Aorta (tissue), 5 donors: ENCODE results near the gene MYH4. TPM values are rescaled to one million over a fixed set of nuclear protein-coding genes. Genes with fewer than 3 reads are reported as not detected.

Experiments
- ATAC-seq: fragments of 200-7000 bp; cut with Tn5 transposase; one replicate; pipeline ENCODE4 v1.9.1; 2022; ENCODE audit warnings: moderate library complexity; ENCODE audit not compliant: low FRiP score
- DNase-seq, 2 donors: peaks; one replicate each; pipeline ENCODE4 v3.0.0-alpha.2; 2020
- H3K27ac ChIP-seq, 2 donors: one replicate each; pipeline ENCODE4 v1.5.1; 2013; ENCODE audit warnings: low read length in 2 of 2, mild to moderate bottlenecking in 2 of 2, moderate library complexity in 2 of 2, control low read depth in 1 of 2, inconsistent platforms in 1 of 2, low read depth in 1 of 2
- H3K27me3 ChIP-seq, 2 donors: one replicate each; pipeline ENCODE4 v1.6.1; 2013; ENCODE audit warnings: control low read depth in 1 of 2, low read length in 1 of 2, mild to moderate bottlenecking in 1 of 2, moderate library complexity in 1 of 2; ENCODE audit not compliant: insufficient read depth in 2 of 2, control insufficient read depth in 1 of 2
- H3K36me3 ChIP-seq, 2 donors: one replicate each; pipeline ENCODE4 v1.6.1; 2013; ENCODE audit warnings: control low read depth in 1 of 2, low read length in 1 of 2, mild to moderate bottlenecking in 1 of 2; ENCODE audit not compliant: insufficient read depth in 2 of 2, control insufficient read depth in 1 of 2
- H3K4me1 ChIP-seq, 2 donors: one replicate each; pipeline ENCODE4 v1.6.1; 2013; ENCODE audit warnings: low read length in 2 of 2, control low read depth in 1 of 2, mild to moderate bottlenecking in 1 of 2, moderate library complexity in 1 of 2; ENCODE audit not compliant: insufficient read depth in 2 of 2, control insufficient read depth in 1 of 2
- H3K4me3 ChIP-seq, 2 donors: one replicate each; pipeline ENCODE4 v1.5.1; 2013; ENCODE audit warnings: low read length in 2 of 2, control low read depth in 1 of 2, mild to moderate bottlenecking in 1 of 2
- H3K9me3 ChIP-seq: one replicate; pipeline ENCODE4 v1.6.1; 2013; ENCODE audit warnings: mild to moderate bottlenecking, low read length; ENCODE audit not compliant: control insufficient read depth
- WGBS, 2 donors: extraction: QIAGEN DNeasy Blood & Tissue Kit; methylation state at CpG; one replicate each; pipeline ENCODE4 v1.1.7; 2013; 5-methylcytosine and 5-hydroxymethylcytosine counted together
- intact Hi-C, 2 donors: fragments of 100-400 bp; cut with DNase I; formaldehyde crosslinking; loops; one replicate each; pipeline versions ENCODE4 v1.14.2 to v1.15.0; 2022
- polyA plus RNA-seq, 2 donors: library from polyadenylated mRNA; stranded (reverse); fragments of 200-250 nt; gene quantifications; one replicate each; pipeline ENCODE4 v1.2.3, GENCODE V29; 2013
- total RNA-seq, 2 donors: library from RNA; stranded (reverse); fragmentation: NEBNext Ultra II Directional; extraction: Animal tissue kit (Norgen Biotek cat#: 25700); gene quantifications; one replicate each; pipeline ENCODE4 v1.2.1, GENCODE V29; 2021
- donor health status: healthy with polysubstance abuse.
- donor health status: Bipolar disorder and iron deficiency.
- donor health status: DM: no; HTN: no; CAD: no.
- donor health status: DM: no; HTN: no; CAD: no.
- donor health status: DM: yes; HTN: yes; CAD: no.

Gene MYH4
- total and polyA plus RNA-seq, 4 donors = not detected

DNA sequence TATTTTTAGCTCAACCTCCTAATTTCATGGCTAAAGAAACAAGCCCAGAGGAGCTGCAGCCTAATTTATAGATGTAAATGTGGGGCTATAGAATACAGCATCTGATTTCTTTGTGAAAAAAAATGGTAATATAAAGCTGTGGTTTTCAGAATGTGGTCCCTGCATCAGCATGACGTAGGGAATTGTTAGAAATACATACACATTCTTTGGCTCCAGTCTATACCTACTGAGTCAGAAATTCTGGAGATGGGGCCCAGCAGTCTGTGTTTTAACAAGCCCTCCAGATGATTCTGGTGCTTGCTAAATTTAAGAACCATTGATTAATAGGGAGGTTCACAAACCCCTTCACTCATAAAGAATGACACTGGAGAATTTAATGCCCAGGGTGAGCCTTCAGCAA is 29.5 kb downstream of the MYH4 start:
- DNase-seq = no peak
- Histone ChIP-seq H3K27me3 (no peaks in the 10 kb centered on the region), H3K4me1 (no peaks in the 10 kb centered on the region), H3K36me3 (no peaks in the 10 kb centered on the region), H3K4me3 (no peak overlapping the region), H3K27ac (no peak overlapping the region), H3K9me3 (no peaks in the 10 kb centered on the region)
- intact Hi-C loops = no loop called here
- WGBS, 2 donors = 8 to 12% methylated on average over 1 of the region's 1 CpG
- no peak for ATAC-seq

DNA sequence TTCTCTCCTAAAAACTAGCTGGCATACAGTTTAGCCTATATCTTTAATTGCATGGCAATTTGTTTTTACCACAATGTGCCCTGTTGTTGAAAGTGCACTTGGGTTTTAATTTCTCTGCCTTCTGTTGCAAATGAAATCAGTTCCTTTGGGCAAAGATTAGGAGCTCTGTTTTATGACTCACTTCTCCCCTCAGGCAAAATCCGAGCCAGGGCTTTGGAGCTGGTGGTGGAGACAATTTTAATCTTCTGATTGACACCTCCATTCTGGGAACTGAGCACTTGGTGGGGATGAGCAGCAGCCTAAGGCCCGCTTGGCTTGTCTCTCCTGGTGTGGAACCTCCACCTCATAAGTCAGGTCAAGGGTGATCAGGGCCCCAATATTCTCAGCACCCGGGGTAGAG is 34.3 kb downstream of the MYH4 start:
- no peak for DNase-seq
- no peaks in the 10 kb centered on the region for H3K27me3 ChIP-seq
- 65% methylated on average over 3 of the region's 3 CpGs for WGBS, 2 donors
- no peaks in the 10 kb centered on the region for H3K36me3 ChIP-seq
- H3K27ac ChIP-seq = no peak overlapping the region
- intact Hi-C loops = no loop called here
- ATAC-seq = no peak
- H3K4me1 ChIP-seq = no peaks in the 10 kb centered on the region
- H3K9me3 ChIP-seq = no peaks in the 10 kb centered on the region
- no peak overlapping the region for H3K4me3 ChIP-seq

DNA sequence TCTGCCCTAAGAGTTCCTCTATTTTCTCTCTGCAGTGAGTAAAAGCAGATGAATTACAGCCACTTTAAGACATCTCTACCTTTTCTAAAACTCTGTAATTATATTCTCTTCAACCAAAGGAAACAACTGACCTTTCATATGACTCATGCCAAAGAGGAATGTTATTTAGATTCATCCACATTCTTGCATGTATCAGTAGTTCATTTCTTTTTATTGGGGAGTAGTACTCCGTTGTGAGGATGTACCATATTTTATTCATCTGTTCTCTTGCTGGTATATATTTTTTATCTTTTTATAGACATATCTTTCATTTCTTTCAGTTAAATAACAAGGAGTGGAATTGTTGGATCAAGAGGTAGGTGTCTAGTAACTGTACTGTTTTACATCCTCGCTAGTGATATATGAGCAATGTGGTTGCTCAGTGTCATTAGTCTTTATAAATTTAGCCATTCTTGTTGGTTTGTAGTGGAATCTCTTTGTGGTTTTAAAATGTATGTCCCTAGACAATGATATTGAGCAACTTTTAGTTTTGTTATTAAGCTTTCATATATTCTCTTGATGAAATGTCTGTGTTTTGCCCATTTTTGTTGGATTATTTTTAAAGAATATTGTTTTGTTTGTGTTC is 39.8 kb downstream of the MYH4 start:
- Histone ChIP-seq H3K36me3 (no peaks in the 10 kb centered on the region), H3K4me3 (no peak overlapping the region), H3K27ac (no peak overlapping the region), H3K4me1 (no peaks in the 10 kb centered on the region), H3K27me3 (no peaks in the 10 kb centered on the region), H3K9me3 (no peaks in the 10 kb centered on the region)
- intact Hi-C loops = no loop called here
- no peak for ATAC-seq
- 69 to 73% methylated on average over 2 of the region's 2 CpGs for WGBS, 2 donors
- no peak for DNase-seq

DNA sequence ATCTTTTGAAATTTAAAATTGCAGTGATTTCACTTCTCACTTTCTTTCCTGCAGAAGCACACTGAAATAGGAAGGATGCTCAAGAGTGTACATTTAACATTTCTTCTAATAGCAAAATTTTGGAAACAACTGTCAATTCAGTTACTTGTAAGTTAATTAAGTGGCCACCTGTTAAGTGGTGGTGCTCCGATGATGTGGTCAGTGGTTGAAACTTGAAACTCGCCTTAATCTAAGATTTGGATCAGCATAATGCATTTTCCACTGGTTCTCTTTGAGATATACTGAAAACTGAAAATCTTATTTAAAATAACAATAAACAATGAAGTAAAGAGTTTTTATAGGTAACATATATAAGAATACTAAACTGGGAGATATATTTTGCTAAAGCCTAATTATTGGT is 40.6 kb downstream of the MYH4 start:
- Histone ChIP-seq H3K27ac (no peak overlapping the region), H3K4me1 (no peaks in the 10 kb centered on the region), H3K27me3 (no peaks in the 10 kb centered on the region), H3K4me3 (no peak overlapping the region), H3K36me3 (no peaks in the 10 kb centered on the region), H3K9me3 (no peaks in the 10 kb centered on the region)
- intact Hi-C loops = no loop called here
- DNase-seq (no peak), ATAC-seq (no peak)
- 83 to 85% methylated on average over 2 of the region's 2 CpGs for WGBS, 2 donors

DNA sequence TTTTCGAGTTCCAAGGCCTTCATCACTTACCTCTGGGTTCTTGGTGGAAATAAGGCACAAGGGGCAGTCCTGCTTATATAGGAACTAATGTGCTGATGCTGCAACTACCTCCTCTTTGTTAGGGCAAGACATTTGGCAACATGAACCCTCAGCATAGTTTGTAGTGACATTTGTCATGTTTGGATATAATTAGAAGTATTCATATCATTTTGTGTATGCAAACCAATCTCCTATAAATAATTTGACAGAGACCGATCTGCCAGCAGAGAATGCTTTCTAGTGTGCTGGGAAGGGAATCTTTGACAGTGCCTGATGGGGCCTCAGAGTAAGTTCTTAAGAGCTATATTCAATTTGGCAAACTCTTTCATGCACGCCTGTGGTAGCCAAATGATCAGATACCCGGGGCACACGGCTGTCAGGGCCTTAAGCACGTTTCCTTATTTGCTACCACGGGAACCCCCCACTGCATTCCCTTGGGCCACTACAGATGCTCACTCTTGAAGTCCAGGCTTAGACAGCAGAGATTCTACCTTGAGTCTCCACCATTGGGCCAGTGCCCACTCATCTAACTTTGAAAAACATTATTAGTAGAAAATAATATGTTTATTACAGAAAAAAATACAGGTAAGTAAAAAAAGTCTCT is 47.3 kb downstream of the MYH4 start, which contains the start of gene MYH8:
MYH8 (minus strand) TSS at position 51 of the 643 bp plus-strand sequence. CDS start 1,723 bp downstream, outside the sequence.
- intact Hi-C loops = no loop called here
- Histone ChIP-seq H3K27ac (no peak within 1 kb of the TSS), H3K36me3 (no peaks in the 10 kb centered on the region), H3K27me3 (no peaks in the 10 kb centered on the region), H3K4me1 (no peaks in the 10 kb centered on the region), H3K9me3 (peaks cover 1% of the 10 kb centered on the region), H3K4me3 (no peak within 1 kb of the TSS)
- WGBS, 2 donors = 66 to 72% methylated on average over 7 of the region's 7 CpGs
- ATAC-seq (no peak), DNase-seq (no peak)

DNA sequence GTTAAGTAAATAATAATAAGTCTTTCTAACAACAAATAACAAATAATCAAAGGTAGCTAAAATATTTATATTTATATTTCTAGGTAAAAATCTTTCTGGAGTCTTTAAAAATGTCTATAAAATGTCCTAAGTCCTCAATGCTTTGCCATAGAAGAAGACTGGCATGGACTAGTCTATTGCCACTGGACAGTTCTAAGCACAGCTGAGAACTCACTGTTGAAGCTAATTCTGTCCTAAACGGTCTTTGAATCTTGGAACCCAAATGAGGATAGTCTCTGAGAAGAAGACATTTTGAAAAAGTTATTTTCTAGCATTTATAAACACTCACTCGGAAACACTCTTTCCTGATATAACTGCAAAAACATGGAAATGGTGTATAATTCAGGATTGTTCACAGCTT is 48.1 kb downstream of the MYH4 start:
- no peak for DNase-seq
- Histone ChIP-seq H3K27me3 (no peaks in the 10 kb centered on the region), H3K27ac (no peak overlapping the region), H3K4me3 (no peak overlapping the region), H3K36me3 (no peaks in the 10 kb centered on the region), H3K4me1 (no peaks in the 10 kb centered on the region), H3K9me3 (peaks cover 1% of the 10 kb centered on the region)
- 61 to 71% methylated on average over 2 of the region's 2 CpGs for WGBS, 2 donors
- intact Hi-C loops = no loop called here
- no peak for ATAC-seq

DNA sequence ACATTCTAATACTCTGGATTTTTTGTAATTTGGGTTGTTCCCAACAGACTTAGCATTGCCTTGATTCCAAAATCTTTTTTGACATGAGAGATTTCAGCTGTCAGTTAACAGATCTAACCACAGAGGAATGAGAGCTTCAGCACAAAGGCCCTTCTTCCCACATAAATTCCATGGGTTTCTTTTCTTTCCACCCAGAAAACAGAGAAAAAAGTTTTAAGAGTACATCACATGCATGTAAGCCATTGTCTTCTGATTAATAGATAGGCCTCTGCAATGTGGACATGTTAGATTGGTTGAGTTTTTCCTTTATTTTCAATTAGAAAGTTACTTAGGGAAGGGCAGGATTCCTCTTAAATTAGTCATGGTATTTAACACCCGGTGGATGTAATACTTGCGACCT is 48.5 kb downstream of the MYH4 start:
- intact Hi-C loops = no loop called here
- no peaks in the 10 kb centered on the region for H3K27me3 ChIP-seq
- DNase-seq (no peak), ATAC-seq (no peak)
- H3K4me3 ChIP-seq = no peak overlapping the region
- 69 to 74% methylated on average over 2 of the region's 2 CpGs for WGBS, 2 donors
- peaks cover 1% of the 10 kb centered on the region for H3K9me3 ChIP-seq
- no peaks in the 10 kb centered on the region for H3K36me3 ChIP-seq
- no peaks in the 10 kb centered on the region for H3K4me1 ChIP-seq
- H3K27ac ChIP-seq = no peak overlapping the region

DNA sequence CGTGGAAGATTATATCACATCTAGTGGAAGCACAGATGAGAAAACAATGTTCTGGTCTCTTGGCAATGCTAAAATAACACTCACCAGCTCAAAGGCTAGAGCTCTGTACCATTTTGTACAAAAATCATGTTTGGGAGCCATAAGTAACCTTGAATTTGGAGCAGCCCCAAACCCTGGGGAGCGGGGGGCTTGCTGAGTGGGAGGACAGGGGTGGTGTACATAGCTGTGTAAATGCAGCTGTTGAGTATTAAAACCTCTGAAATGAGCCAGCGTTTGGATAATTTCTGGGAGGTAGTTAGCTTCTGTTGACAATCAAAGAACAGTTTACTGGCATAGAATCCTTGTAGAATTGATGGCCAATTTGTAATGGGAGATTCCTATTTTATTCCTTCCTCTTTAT is 51.9 kb downstream of the MYH4 start:
- no peak for ATAC-seq
- no peak for DNase-seq
- no peaks in the 10 kb centered on the region for H3K4me1 ChIP-seq
- intact Hi-C loops = no loop called here
- H3K36me3 ChIP-seq = no peaks in the 10 kb centered on the region
- H3K4me3 ChIP-seq = no peak overlapping the region
- WGBS, 2 donors = 44% methylated on average over 3 of the region's 3 CpGs
- no peaks in the 10 kb centered on the region for H3K27me3 ChIP-seq
- H3K9me3 ChIP-seq = peaks cover 1% of the 10 kb centered on the region
- H3K27ac ChIP-seq = no peak overlapping the region

DNA sequence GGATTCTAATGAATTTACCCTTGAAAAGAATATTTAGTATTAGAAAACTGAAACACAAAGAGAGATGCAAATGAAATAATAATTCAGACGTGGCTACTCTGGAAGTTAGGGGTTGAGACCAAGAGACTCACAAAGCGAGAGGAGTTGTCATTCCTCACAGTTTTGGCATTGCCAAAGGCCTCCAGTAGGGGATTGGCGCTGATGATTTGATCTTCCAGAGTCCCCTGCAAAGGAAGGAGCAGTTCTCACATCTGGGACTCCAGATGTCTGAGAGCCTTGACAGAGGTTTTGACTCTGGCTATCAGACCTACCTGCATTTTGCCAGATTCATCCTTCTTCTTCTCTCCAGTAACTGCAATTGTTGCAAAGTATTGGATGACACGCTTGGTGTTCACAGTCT is 54.2 kb downstream of the MYH4 start:
- H3K4me3 ChIP-seq = no peak overlapping the region
- peaks cover 1% of the 10 kb centered on the region for H3K9me3 ChIP-seq
- no peak for DNase-seq
- H3K27ac ChIP-seq = no peak overlapping the region
- WGBS, 2 donors = 71 to 77% methylated on average over 4 of the region's 4 CpGs
- no peaks in the 10 kb centered on the region for H3K4me1 ChIP-seq
- intact Hi-C loops = no loop called here
- no peak for ATAC-seq
- H3K36me3 ChIP-seq = no peaks in the 10 kb centered on the region
- H3K27me3 ChIP-seq = no peaks in the 10 kb centered on the region
